GM10248 (cell line): Measurements from ENCODE around the gene RASA3.

ENCODE experiments used
- CTCF ChIA-PET: fragments of 300-600 bp; sonication (Branson Sonifier 250); formaldehyde crosslinking; extraction: SDS; loops from one replicate; lab custom pipeline; 2021; ENCODE audit warnings: antibody characterized with exemption; lab: Yijun Ruan, JAX
- POLR2A ChIA-PET: fragments of 350-650 bp; sonication (Branson Sonifier 250); formaldehyde crosslinking; extraction: SDS; loops from one replicate; lab custom pipeline; 2020; ENCODE audit warnings: antibody characterized with exemption; lab: Yijun Ruan, JAX
- DNase-seq: peaks from one replicate; pipeline ENCODE4 v3.0.0; 2012; ENCODE audit errors: extremely low spot score
- CTCF ChIP-seq: IDR thresholded peaks from 2 replicates; pipeline ENCODE4 v1.5.1; 2012; ENCODE audit warnings: mild to moderate bottlenecking, low read depth; ENCODE audit errors: extremely low read depth, missing control alignments, control extremely low read depth

Gene RASA3

GRCh38 chr13:114146173-114146572 is 13.8 kb upstream of the RASA3 start:
- DNase-seq: no peak
- CTCF ChIA-PET: interaction anchor here (1.0 kb wide), 1 partner anchor 15 kb away, joined by 3 read pairs; no protein-coding TSS in a partner anchor
- no peak for TF ChIP-seq CTCF
- POLR2A ChIA-PET: interaction anchor here (0.5 kb wide), 1 partner anchor 308 kb away, joined by 3 read pairs; no protein-coding TSS in a partner anchor

GRCh38 chr13:114145722-114146121 is 13.3 kb upstream of the RASA3 start:
- ChIA-PET CTCF (interaction anchor here (1.0 to 1.5 kb wide), 2 partner anchors 15 to 81 kb away, joined by 3 to 4 read pairs; no protein-coding TSS in a partner anchor), POLR2A (no interaction called here)
- no peak for DNase-seq
- TF ChIP-seq CTCF: no peak

- TF ChIP-seq CTCF: no peak
- CTCF ChIA-PET: interaction anchor here (1.0 to 1.5 kb wide), 2 partner anchors 14 to 81 kb away, joined by 3 to 4 read pairs; no protein-coding TSS in a partner anchor
- no peak for DNase-seq
- POLR2A ChIA-PET: no interaction called here
Observed at GRCh38 chr13:114145256-114145655, 12.8 kb upstream of the RASA3 start.

GRCh38 chr13:114144606-114145244 is 12.3 kb upstream of the RASA3 start:
- POLR2A ChIA-PET: no interaction called here
- no peak for TF ChIP-seq CTCF
- no peak for DNase-seq
- CTCF ChIA-PET: interaction anchor here (1.5 kb wide), 1 partner anchor 82 kb away, joined by 4 read pairs; no protein-coding TSS in a partner anchor

GRCh38 chr13:114143806-114144605 is 11.6 kb upstream of the RASA3 start:
- CTCF ChIA-PET: no interaction called here
- POLR2A ChIA-PET: no interaction called here
- peak; percentile 57 for TF ChIP-seq CTCF
- peak; percentile 60 for DNase-seq

GRCh38 chr13:114142640-114143490 is 10.4 kb upstream of the RASA3 start:
- no peak for TF ChIP-seq CTCF
- no peak for DNase-seq
- ChIA-PET CTCF (interaction anchor here (1.6 kb wide), 1 partner anchor 12 kb away, joined by 5 read pairs; no protein-coding TSS in a partner anchor), POLR2A (no interaction called here)
